Heart right ventricle (tissue), 16 donors: ENCODE data around the gene MVK. TPM values are rescaled to one million over a fixed set of nuclear protein-coding genes. Genes with fewer than 3 reads are reported as not detected.
A peak's percentile ranks its signal among the peaks of the same experiment; 100 is the strongest.

Experiments
- ATAC-seq, 8 donors: fragments of 200-7000 bp; cut with Tn5 transposase; one replicate each; pipeline ENCODE4 v1.9.1; 2020; ENCODE audit warnings: mild to moderate bottlenecking in 8 of 8, moderate library complexity in 8 of 8, moderate number of reproducible peaks in 1 of 8
- DNase-seq, 2 donors: peaks; one replicate each; pipeline ENCODE4 v3.0.0-alpha.2; 2020
- H3K27ac ChIP-seq, 10 donors: fragments of 200-600 bp; sonication (generic) in 2 of 10; one replicate each; pipeline versions ENCODE4 v1.5.0 to v1.8.0; 2020 to 2022; ENCODE audit warnings: mild to moderate bottlenecking in 3 of 10
- H3K27me3 ChIP-seq, 7 donors: fragments of 200-600 bp; one replicate each; pipeline ENCODE4 v1.8.0; 2021 to 2022; ENCODE audit warnings: mild to moderate bottlenecking in 2 of 7
- H3K36me3 ChIP-seq, 9 donors: fragments of 200-600 bp; sonication (generic) in 1 of 9; one replicate each; pipeline versions ENCODE4 v1.5.0 to v1.8.0; 2020 to 2022; ENCODE audit warnings: mild to moderate bottlenecking in 2 of 9
- H3K4me1 ChIP-seq, 9 donors: fragments of 200-600 bp; sonication (generic) in 1 of 9; one replicate each; pipeline versions ENCODE4 v1.5.0 to v1.8.0; 2020 to 2022; ENCODE audit warnings: mild to moderate bottlenecking in 4 of 9
- H3K4me3 ChIP-seq, 10 donors: fragments of 200-600 bp; sonication (generic) in 2 of 10; one replicate each; pipeline versions ENCODE4 v1.5.0 to v1.8.0; 2020 to 2022; ENCODE audit warnings: mild to moderate bottlenecking in 7 of 10, moderate library complexity in 2 of 10
- H3K9me3 ChIP-seq, 11 donors: fragments of 200-600 bp in 10 of 11; sonication (generic) in 2 of 11; one replicate each; pipeline versions ENCODE4 v1.5.0 to v1.8.0; 2013 to 2022; ENCODE audit warnings: mild to moderate bottlenecking in 2 of 11, control low read depth in 1 of 11, moderate library complexity in 1 of 11
- WGBS, 2 donors: extraction: QIAGEN DNeasy Blood & Tissue Kit; methylation state at CpG; one replicate each; pipeline ENCODE4 v1.1.7; 2013; ENCODE audit warnings: inconsistent platforms in 1 of 2; 5-methylcytosine and 5-hydroxymethylcytosine counted together
- intact Hi-C, 10 donors: fragments of 100-400 bp; cut with DNase I; formaldehyde crosslinking; loops; one replicate each; pipeline versions ENCODE4 v1.11.1 to v1.14.2; 2022
- polyA plus RNA-seq, 2 donors: library from polyadenylated mRNA; stranded (reverse); fragments of 200-250 nt; gene quantifications; one replicate each; pipeline ENCODE4 v1.2.3, GENCODE V29; 2013
- total RNA-seq, 10 donors: library from RNA; stranded (reverse); fragmentation: NEBNext Ultra II Directional in 3 of 10; extraction: Animal tissue kit (Norgen Biotek cat#: 25700) in 3 of 10; gene quantifications; one replicate each; pipeline versions ENCODE4 v1.2.1 to v1.2.4, GENCODE V29; 2021 to 2023
- TF ChIP-seq, protein P1 (sequence below), 9 donors: fragments of 200-600 bp; sonication (generic) in 2 of 9; IDR thresholded peaks; one replicate each; pipeline versions ENCODE4 v1.5.0 to v1.8.0; 2021 to 2022; ENCODE audit warnings: antibody characterized with exemption in 9 of 9, mild to moderate bottlenecking in 5 of 9, moderate library complexity in 1 of 9
- donor health status: Arrhythmogenic right ventricular cardiomyopathy.
- donor health status: ischemic (EF 13 %, LVEDD 7.1; RV severe dilation, severe dysfunction).
- donor health status: healthy with polysubstance abuse.
- donor health status: DM: no; HTN: yes; CAD: no.
- donor health status: DM: no; HTN: no; CAD: no.
- donor health status: ischemic (EF 25% LVEDD 6.9; RV normal size, moderate dysfunction).
- donor health status: ischemic (EF 25% LVEDD 5.7; RV mildly dilated, moderate dysfunction).
- donor health status: healthy.
- donor health status: DM: yes; HTN: yes; CAD: no.
- donor health status: Ischemic cardiomyopathy.
- donor health status: ischemic (EF 35%, LVEDD 5.7; RV mildly dilated, moderate dysfunction).
- donor health status: nonischemic (EF 11% LVEDD 7.7; RV severe dilation, severe dysfunction).
- donor health status: DM: yes; HTN: yes; CAD: no.
- donor health status: PGD.
- donor health status: ischemic (EF 29% LVEDD 5.4; RV normal size, mild dysfunction).
- donor health status: nonischemic (EF 23%, LVEDD 6.1; RV moderate dilation, normal function).

The MVK gene
- total and polyA plus RNA-seq, 12 donors: 7.9 to 18.1 (median 9.3) TPM

DNA sequence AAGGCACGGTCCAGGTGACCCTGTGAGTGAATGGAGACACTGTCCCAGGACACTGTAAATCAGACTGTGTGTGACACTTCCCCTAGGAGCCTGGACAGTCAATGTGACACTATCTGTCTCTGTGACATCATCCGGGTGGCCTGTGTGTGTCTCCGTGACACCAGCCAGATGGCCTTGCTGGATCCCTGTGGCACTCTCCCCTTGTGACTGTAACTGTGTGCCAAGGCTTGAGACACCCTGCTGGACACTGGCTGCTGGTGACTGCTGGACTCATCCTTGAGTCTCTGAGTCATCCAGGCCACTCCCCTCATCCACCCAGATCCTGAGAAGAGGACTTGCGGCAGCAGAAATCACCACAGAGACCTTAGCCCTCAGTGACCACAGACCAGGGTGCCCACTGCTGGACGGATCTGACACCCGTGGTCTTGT is 51.6 kb downstream of the MVK start:
- DNase-seq (peak in 1 of 2 donors; percentile 40), ATAC-seq (peak; percentile 25 to 88 (median 80))
- 59 to 72% methylated on average over 6 of the region's 6 CpGs for WGBS, 2 donors
- Histone ChIP-seq H3K9me3 (no peaks in the 10 kb centered on the region), H3K4me3 (no peak overlapping the region), H3K27ac (no peak overlapping the region), H3K4me1 (peaks cover 0 to 5% (median 0%) of the 10 kb centered on the region in 9 donors), H3K36me3 (no peaks in the 10 kb centered on the region), H3K27me3 (peaks cover 0 to 24% (median 6%) of the 10 kb centered on the region in 7 donors)
- TF ChIP-seq, protein P1, sequence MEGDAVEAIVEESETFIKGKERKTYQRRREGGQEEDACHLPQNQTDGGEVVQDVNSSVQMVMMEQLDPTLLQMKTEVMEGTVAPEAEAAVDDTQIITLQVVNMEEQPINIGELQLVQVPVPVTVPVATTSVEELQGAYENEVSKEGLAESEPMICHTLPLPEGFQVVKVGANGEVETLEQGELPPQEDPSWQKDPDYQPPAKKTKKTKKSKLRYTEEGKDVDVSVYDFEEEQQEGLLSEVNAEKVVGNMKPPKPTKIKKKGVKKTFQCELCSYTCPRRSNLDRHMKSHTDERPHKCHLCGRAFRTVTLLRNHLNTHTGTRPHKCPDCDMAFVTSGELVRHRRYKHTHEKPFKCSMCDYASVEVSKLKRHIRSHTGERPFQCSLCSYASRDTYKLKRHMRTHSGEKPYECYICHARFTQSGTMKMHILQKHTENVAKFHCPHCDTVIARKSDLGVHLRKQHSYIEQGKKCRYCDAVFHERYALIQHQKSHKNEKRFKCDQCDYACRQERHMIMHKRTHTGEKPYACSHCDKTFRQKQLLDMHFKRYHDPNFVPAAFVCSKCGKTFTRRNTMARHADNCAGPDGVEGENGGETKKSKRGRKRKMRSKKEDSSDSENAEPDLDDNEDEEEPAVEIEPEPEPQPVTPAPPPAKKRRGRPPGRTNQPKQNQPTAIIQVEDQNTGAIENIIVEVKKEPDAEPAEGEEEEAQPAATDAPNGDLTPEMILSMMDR (IDR thresholded peaks at IDR 0.05): peak in 1 of 9 donors; percentile 6
- intact Hi-C loops: no loop called here

- DNase-seq: no peak
- Histone ChIP-seq H3K27me3 (peaks cover 0 to 26% (median 12%) of the 10 kb centered on the region in 7 donors), H3K27ac (no peak overlapping the region), H3K9me3 (no peaks in the 10 kb centered on the region), H3K36me3 (no peaks in the 10 kb centered on the region), H3K4me1 (peaks cover 0 to 5% (median 0%) of the 10 kb centered on the region in 9 donors), H3K4me3 (no peak overlapping the region)
- peak in 1 of 8 donors; percentile 6 for ATAC-seq
- intact Hi-C loops: no loop called here
- WGBS, 2 donors: 78 to 83% methylated on average over 12 of the region's 12 CpGs
- TF ChIP-seq, protein P1 (IDR thresholded peaks at IDR 0.05): no peak
Measured at GRCh38 chr12:109625749-109626377, 52.3 kb downstream of the MVK start.

DNA sequence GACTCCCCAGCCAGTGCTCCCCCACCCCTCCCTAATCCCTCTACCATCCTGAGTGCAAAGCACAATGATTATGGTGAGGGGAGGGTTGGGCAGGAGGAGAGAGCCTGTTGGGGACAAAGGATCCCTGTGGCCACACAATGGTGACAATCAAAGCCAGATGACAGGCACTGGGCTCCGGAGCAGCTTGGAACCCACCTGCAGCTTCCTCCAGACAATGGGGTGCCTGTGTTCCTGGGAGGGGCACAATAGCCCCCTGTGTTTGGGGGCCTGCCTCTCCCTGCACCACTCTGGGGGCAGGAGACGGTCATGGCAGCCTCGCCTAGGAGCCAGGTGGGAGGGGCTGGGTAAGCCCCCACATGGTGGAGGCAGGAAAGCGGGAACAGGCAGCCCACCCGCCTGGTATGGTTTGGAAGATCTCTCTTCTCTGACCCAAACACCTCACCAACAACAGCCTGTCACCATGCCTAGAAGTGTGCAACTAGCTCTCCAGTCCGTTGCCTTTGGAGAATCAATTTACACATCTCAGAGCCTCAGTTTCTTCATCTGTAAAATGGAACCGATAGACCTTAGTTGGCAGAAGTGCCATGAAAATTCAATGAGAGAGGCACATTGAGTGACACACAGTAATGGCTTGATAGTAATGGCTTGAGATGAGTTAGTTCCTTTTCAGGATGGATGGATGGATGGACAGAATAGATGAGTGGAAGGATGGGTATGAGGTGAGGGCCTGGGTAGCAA is 53.0 kb downstream of the MVK start:
- ATAC-seq (no peak), DNase-seq (no peak)
- Histone ChIP-seq H3K27me3 (peaks cover 0 to 33% (median 18%) of the 10 kb centered on the region in 7 donors), H3K27ac (no peak overlapping the region), H3K4me1 (peaks cover 0 to 4% (median 0%) of the 10 kb centered on the region in 9 donors), H3K36me3 (no peaks in the 10 kb centered on the region), H3K9me3 (no peaks in the 10 kb centered on the region), H3K4me3 (no peak overlapping the region)
- WGBS, 2 donors: 63 to 73% methylated on average over 7 of the region's 7 CpGs
- TF ChIP-seq, protein P1 (IDR thresholded peaks at IDR 0.05): no peak
- intact Hi-C loops: no loop called here

DNA sequence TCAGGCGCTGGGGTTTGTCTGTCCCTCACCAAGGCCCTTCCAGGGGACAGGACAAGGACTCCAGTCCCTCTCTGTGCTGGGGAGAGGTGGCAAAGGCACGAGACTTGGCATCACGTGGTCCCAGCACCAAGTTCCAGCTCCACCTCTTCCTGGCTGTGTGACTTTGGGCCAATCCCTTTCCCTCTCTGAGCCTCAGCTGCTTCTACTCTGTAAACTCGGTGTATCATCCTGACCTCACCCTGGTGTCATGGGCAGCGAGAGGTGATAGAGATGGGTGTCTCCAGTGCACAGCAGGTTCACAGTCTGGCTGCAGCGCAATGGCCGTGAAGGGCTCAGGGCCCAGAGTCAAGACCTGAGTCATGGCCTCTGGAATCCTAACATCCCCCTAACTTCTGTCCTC is 54.0 kb downstream of the MVK start:
- intact Hi-C loops: no loop called here
- ATAC-seq (no peak), DNase-seq (no peak)
- no peak overlapping the region for H3K4me3 ChIP-seq
- no peaks in the 10 kb centered on the region for H3K9me3 ChIP-seq
- TF ChIP-seq, protein P1 (IDR thresholded peaks at IDR 0.05): no peak
- no peak overlapping the region for H3K27ac ChIP-seq
- no peaks in the 10 kb centered on the region for H3K4me1 ChIP-seq
- peaks cover 0 to 37% (median 23%) of the 10 kb centered on the region in 7 donors for H3K27me3 ChIP-seq
- H3K36me3 ChIP-seq: no peaks in the 10 kb centered on the region
- 59 to 63% methylated on average over 7 of the region's 7 CpGs for WGBS, 2 donors
